K562 (cell line): Measurements from ENCODE around the gene USP24. TPM values are rescaled to one million over a fixed set of nuclear protein-coding genes. Genes with fewer than 3 reads are reported as not detected.

Experiments used
- CSDE1 ChIP-seq, 2 experiments: fragments of 450-650 bp; IDR thresholded peaks; 2 replicates each; pipeline ENCODE4 v1.6.1; 2016; ENCODE audit warnings: mild to moderate bottlenecking in 1 of 2
- DMBX1 ChIP-seq: fragments of 250-450 bp; sonication (Bioruptor Pico); IDR thresholded peaks from 2 replicates; pipeline ENCODE4 v1.8.0; 2022; ENCODE audit warnings: inconsistent platforms, mild to moderate bottlenecking, moderate library complexity, borderline replicate concordance
- EWSR1 ChIP-seq: fragments of 450-650 bp; IDR thresholded peaks from 2 replicates; pipeline ENCODE4 v1.6.1; 2018; ENCODE audit warnings: borderline replicate concordance, mild to moderate bottlenecking, low read depth, moderate library complexity; ENCODE audit not compliant: partially characterized antibody
- MTF1 ChIP-seq: fragments of 250-450 bp; sonication (Bioruptor Pico); IDR thresholded peaks from 2 replicates; pipeline ENCODE4 v1.9.0; 2021; ENCODE audit warnings: moderate library complexity, mild to moderate bottlenecking, inconsistent platforms, borderline replicate concordance
- NFYB ChIP-seq: IDR thresholded peaks from 2 replicates; pipeline ENCODE4 v1.6.1; 2011; ENCODE audit warnings: mild to moderate bottlenecking, moderate library complexity; ENCODE audit not compliant: insufficient read length; ENCODE audit errors: extremely low read depth
- PHB2 ChIP-seq: fragments of 450-650 bp; IDR thresholded peaks from 2 replicates; pipeline ENCODE4 v1.6.1; 2017; ENCODE audit warnings: low read depth
- RBM34 ChIP-seq: fragments of 200-400 bp; formaldehyde crosslinking; IDR thresholded peaks from 2 replicates; pipeline ENCODE4 v1.6.1; 2018; ENCODE audit warnings: low read length, borderline replicate concordance; ENCODE audit not compliant: insufficient read depth
- RBM39 ChIP-seq: fragments of 200-400 bp; formaldehyde crosslinking; optimal IDR thresholded peaks from 2 replicates; pipeline ENCODE3; 2018; ENCODE audit warnings: low read depth, low read length
- XRCC5 ChIP-seq: fragments of 200-400 bp; formaldehyde crosslinking; IDR thresholded peaks from 2 replicates; pipeline ENCODE4 v1.6.1; 2017; ENCODE audit warnings: low read depth, mild to moderate bottlenecking, low read length
- ZNF24 ChIP-seq: fragments of 450-650 bp; IDR thresholded peaks from 2 replicates; pipeline ENCODE4 v1.6.1; 2016
- ZNF75A ChIP-seq: fragments of 450-650 bp; formaldehyde crosslinking; IDR thresholded peaks from 2 replicates; pipeline ENCODE4 v1.4.0; 2020; ENCODE audit warnings: mild to moderate bottlenecking
- polyA plus RNA-seq, 8 experiments: library from polyadenylated mRNA; depleted of rRNA in 4 of 8; stranded (reverse) in 5 of 8; unstranded in 3 of 8; fragments of >200 nt; fragmentation: Nextera tagmentation in 2 of 8; fragmentation: Illumina TruSeq in 1 of 8; extraction: Ambion mirVana in 2 of 8; extraction: Trizol in 1 of 8; gene quantifications; 2 replicates each; pipeline versions ENCODE4 v1.2.1 to v1.2.3, GENCODE V29; 2011 to 2014; ENCODE audit warnings: inconsistent platforms in 1 of 8, missing spikeins in 1 of 8
- total RNA-seq, 7 experiments: library from RNA; depleted of rRNA in 6 of 7; stranded (reverse); fragments of >200 nt in 6 of 7; fragmentation: Illumina TruSeq in 2 of 7; extraction: Trizol in 2 of 7; gene quantifications; 2 replicates each; pipeline versions ENCODE4 v1.2.1 to v1.2.3, GENCODE V29; 2011 to 2021; ENCODE audit warnings: low replicate concordance in 1 of 7
- TF ChIP-seq, protein P1 (sequence below), 2 experiments: IDR thresholded peaks; 2 replicates each; pipeline ENCODE4 v1.6.1; 2012; ENCODE audit warnings: improper control_type of control experiment in 2 of 2, low read depth in 2 of 2, low read length in 2 of 2, borderline replicate concordance in 1 of 2
- TF ChIP-seq, protein P2 (sequence below): fragments of 250-450 bp; sonication (Bioruptor Pico); IDR thresholded peaks from 2 replicates; pipeline ENCODE4 v1.9.0; 2021; ENCODE audit warnings: mild to moderate bottlenecking, inconsistent platforms
- TF ChIP-seq, protein P3 (sequence below): fragments of 250-450 bp; sonication (Bioruptor Pico); IDR thresholded peaks from 2 replicates; pipeline ENCODE4 v1.8.0; 2021; ENCODE audit warnings: mild to moderate bottlenecking, moderate library complexity
- TF ChIP-seq, protein P4 (sequence below): fragments of 450-650 bp; formaldehyde crosslinking; IDR thresholded peaks from 2 replicates; pipeline ENCODE4 v1.4.0; 2020; ENCODE audit warnings: mild to moderate bottlenecking, mixed read lengths
- TF ChIP-seq, protein P5 (sequence below): fragments of 250-450 bp; sonication (Bioruptor Pico); IDR thresholded peaks from 2 replicates; pipeline ENCODE4 v1.5.1; 2021; ENCODE audit warnings: mild to moderate bottlenecking

Gene USP24
- total and polyA plus RNA-seq, 9 of the 15 experiments (the other 6 are each of a cell fraction or from before 2014, with no cell fraction given), result 7.7 to 62.6 (median 36.8) TPM

DNA sequence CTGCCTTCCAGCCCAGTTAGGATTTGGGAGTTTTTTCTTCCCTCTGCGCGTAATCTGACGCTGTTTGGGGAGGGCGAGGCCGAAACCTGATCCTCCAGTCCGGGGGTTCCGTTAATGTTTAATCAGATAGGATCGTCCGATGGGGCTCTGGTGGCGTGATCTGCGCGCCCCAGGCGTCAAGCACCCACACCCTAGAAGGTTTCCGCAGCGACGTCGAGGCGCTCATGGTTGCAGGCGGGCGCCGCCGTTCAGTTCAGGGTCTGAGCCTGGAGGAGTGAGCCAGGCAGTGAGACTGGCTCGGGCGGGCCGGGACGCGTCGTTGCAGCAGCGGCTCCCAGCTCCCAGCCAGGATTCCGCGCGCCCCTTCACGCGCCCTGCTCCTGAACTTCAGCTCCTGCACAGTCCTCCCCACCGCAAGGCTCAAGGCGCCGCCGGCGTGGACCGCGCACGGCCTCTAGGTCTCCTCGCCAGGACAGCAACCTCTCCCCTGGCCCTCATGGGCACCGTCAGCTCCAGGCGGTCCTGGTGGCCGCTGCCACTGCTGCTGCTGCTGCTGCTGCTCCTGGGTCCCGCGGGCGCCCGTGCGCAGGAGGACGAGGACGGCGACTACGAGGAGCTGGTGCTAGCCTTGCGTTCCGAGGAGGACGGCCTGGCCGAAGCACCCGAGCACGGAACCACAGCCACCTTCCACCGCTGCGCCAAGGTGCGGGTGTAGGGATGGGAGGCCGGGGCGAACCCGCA lies 175.7 kb downstream of the USP24 start, which contains the start of gene PCSK9 (continued):
- TF ChIP-seq ZNF75A (CRISPR knock-in tag) (no peak), RBM39 (no peak), XRCC5 (no peak), PHB2 (no peak), DMBX1 (CRISPR knock-in tag) (no peak), EWSR1 (no peak), CSDE1 (IDR thresholded peaks at IDR 0.05) (no peak), ZNF24 (no peak), NFYB (no peak), RBM34 (no peak), MTF1 (CRISPR knock-in tag) (no peak)
- TF ChIP-seq, protein P1, sequence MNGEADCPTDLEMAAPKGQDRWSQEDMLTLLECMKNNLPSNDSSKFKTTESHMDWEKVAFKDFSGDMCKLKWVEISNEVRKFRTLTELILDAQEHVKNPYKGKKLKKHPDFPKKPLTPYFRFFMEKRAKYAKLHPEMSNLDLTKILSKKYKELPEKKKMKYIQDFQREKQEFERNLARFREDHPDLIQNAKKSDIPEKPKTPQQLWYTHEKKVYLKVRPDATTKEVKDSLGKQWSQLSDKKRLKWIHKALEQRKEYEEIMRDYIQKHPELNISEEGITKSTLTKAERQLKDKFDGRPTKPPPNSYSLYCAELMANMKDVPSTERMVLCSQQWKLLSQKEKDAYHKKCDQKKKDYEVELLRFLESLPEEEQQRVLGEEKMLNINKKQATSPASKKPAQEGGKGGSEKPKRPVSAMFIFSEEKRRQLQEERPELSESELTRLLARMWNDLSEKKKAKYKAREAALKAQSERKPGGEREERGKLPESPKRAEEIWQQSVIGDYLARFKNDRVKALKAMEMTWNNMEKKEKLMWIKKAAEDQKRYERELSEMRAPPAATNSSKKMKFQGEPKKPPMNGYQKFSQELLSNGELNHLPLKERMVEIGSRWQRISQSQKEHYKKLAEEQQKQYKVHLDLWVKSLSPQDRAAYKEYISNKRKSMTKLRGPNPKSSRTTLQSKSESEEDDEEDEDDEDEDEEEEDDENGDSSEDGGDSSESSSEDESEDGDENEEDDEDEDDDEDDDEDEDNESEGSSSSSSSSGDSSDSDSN (IDR thresholded peaks at IDR 0.05; ENCODE audit: borderline replicate concordance in 1 of 2, low read depth in 2 of 2, low read length in 2 of 2), result peak; percentile 5 to 50; a peak in 2 of 4 replicates
- TF ChIP-seq, protein P2, sequence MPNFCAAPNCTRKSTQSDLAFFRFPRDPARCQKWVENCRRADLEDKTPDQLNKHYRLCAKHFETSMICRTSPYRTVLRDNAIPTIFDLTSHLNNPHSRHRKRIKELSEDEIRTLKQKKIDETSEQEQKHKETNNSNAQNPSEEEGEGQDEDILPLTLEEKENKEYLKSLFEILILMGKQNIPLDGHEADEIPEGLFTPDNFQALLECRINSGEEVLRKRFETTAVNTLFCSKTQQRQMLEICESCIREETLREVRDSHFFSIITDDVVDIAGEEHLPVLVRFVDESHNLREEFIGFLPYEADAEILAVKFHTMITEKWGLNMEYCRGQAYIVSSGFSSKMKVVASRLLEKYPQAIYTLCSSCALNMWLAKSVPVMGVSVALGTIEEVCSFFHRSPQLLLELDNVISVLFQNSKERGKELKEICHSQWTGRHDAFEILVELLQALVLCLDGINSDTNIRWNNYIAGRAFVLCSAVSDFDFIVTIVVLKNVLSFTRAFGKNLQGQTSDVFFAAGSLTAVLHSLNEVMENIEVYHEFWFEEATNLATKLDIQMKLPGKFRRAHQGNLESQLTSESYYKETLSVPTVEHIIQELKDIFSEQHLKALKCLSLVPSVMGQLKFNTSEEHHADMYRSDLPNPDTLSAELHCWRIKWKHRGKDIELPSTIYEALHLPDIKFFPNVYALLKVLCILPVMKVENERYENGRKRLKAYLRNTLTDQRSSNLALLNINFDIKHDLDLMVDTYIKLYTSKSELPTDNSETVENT (CRISPR knock-in tag), result peak; percentile 57; the same call in 1 of the 2 replicates
- TF ChIP-seq, protein P3, sequence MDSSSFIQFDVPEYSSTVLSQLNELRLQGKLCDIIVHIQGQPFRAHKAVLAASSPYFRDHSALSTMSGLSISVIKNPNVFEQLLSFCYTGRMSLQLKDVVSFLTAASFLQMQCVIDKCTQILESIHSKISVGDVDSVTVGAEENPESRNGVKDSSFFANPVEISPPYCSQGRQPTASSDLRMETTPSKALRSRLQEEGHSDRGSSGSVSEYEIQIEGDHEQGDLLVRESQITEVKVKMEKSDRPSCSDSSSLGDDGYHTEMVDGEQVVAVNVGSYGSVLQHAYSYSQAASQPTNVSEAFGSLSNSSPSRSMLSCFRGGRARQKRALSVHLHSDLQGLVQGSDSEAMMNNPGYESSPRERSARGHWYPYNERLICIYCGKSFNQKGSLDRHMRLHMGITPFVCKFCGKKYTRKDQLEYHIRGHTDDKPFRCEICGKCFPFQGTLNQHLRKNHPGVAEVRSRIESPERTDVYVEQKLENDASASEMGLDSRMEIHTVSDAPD, result no peak
- TF ChIP-seq, protein P4, sequence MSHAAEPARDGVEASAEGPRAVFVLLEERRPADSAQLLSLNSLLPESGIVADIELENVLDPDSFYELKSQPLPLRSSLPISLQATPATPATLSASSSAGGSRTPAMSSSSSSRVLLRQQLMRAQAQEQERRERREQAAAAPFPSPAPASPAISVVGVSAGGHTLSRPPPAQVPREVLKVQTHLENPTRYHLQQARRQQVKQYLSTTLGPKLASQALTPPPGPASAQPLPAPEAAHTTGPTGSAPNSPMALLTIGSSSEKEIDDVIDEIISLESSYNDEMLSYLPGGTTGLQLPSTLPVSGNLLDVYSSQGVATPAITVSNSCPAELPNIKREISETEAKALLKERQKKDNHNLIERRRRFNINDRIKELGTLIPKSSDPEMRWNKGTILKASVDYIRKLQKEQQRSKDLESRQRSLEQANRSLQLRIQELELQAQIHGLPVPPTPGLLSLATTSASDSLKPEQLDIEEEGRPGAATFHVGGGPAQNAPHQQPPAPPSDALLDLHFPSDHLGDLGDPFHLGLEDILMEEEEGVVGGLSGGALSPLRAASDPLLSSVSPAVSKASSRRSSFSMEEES, result no peak
- TF ChIP-seq, protein P5, sequence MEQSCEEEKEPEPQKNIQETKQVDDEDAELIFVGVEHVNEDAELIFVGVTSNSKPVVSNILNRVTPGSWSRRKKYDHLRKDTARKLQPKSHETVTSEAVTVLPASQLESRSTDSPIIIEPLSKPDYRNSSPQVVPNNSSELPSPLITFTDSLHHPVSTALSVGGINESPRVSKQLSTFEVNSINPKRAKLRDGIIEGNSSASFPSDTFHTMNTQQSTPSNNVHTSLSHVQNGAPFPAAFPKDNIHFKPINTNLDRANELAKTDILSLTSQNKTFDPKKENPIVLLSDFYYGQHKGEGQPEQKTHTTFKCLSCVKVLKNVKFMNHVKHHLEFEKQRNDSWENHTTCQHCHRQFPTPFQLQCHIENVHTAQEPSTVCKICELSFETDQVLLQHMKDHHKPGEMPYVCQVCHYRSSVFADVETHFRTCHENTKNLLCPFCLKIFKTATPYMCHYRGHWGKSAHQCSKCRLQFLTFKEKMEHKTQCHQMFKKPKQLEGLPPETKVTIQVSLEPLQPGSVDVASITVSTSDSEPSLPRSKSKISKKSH (CRISPR knock-in tag), result no peak
